ENCODE measurements around the gene ZNF76. TPM values are rescaled to one million over a fixed set of nuclear protein-coding genes. Genes with fewer than 3 reads are reported as not detected.
A peak's percentile ranks its signal among the peaks of the same experiment; 100 is the strongest.

Gene ZNF76
- total RNA-seq, 2 experiments from 2014 or later = 35.2 to 38.5 TPM

- CTCF ChIA-PET = interaction anchor here (0.7 to 6.0 kb wide), 15 partner anchors 9 to 351 kb away, joined by 3 to 58 read pairs (median 13); partner anchors contain the start of genes ANKS1A, TAF11 and ZNF76
- Mint-ChIP-seq H3K4me3 (no peak overlapping the region), H3K36me3 (no peaks in the 10 kb centered on the region), H3K27ac (no peak overlapping the region), H3K27me3 (no peaks in the 10 kb centered on the region), H3K4me1 (ENCODE audit: low read depth) (no peaks in the 10 kb centered on the region), H3K9me3 (no peaks in the 10 kb centered on the region)
- intact Hi-C loops (cut with micrococcal nuclease) = no loop called here
- DNase-seq = no peak
- POLR2A ChIA-PET = no interaction called here
Observed at GRCh38 chr6:35239581-35239980, 20.0 kb upstream of the ZNF76 start.

GRCh38 chr6:35240838-35241801 is 18.4 kb upstream of the ZNF76 start:
- POLR2A ChIA-PET = no interaction called here
- Mint-ChIP-seq H3K27ac (no peak overlapping the region), H3K27me3 (no peaks in the 10 kb centered on the region), H3K4me1 (ENCODE audit: low read depth) (no peaks in the 10 kb centered on the region), H3K36me3 (no peaks in the 10 kb centered on the region), H3K4me3 (no peak overlapping the region), H3K9me3 (no peaks in the 10 kb centered on the region)
- CTCF ChIA-PET = interaction anchor here (0.5 to 6.0 kb wide), 45 partner anchors 8 to 1502 kb away, joined by 3 to 58 read pairs (median 4); partner anchors contain the start of genes ANKS1A, TAF11 and ZNF76
- peak; percentile 84 for DNase-seq
- intact Hi-C loops (cut with micrococcal nuclease) = loop anchor here (1.0 to 2.0 kb wide), 2 partner anchors 93 to 254 kb away; no protein-coding TSS in a partner anchor

DNA sequence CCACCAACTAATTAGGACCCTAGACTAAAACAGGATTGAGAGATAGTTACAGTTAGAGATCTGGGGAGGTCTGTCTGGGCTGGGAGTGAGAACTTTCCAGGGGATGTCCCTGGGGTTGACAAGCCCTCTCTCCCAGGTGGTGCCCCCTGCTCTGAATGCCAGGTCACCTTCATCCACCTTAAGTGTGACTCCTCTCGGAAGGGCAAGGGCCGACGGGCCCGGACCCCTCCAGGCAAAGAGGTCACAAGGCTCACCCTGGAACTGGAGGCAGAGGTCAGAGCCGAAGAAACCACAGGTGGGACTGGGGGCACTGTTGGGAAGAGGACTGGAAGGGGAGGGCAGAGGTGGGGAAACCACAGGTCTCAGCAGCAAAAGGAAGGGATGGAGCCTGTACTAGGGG is 17.0 kb upstream of the ZNF76 start:
- CTCF ChIA-PET = interaction anchor here (0.9 to 6.0 kb wide), 9 partner anchors 15 to 256 kb away, joined by 3 to 58 read pairs (median 19); partner anchors contain the start of gene ZNF76
- intact Hi-C loops (cut with micrococcal nuclease) = no loop called here
- Mint-ChIP-seq H3K36me3 (no peaks in the 10 kb centered on the region), H3K27ac (no peak overlapping the region), H3K27me3 (no peaks in the 10 kb centered on the region), H3K4me3 (no peak overlapping the region), H3K9me3 (no peaks in the 10 kb centered on the region), H3K4me1 (ENCODE audit: low read depth) (no peaks in the 10 kb centered on the region)
- DNase-seq = no peak
- POLR2A ChIA-PET = no interaction called here

GRCh38 chr6:35242906-35243305 is 16.6 kb upstream of the ZNF76 start:
- no peak for DNase-seq
- no peaks in the 10 kb centered on the region for H3K27me3 Mint-ChIP-seq
- ChIA-PET POLR2A (no interaction called here), CTCF (interaction anchor here (0.8 to 6.0 kb wide), 5 partner anchors 14 to 256 kb away, joined by 3 to 58 read pairs (median 34); partner anchors contain the start of gene ZNF76)
- no peak overlapping the region for H3K27ac Mint-ChIP-seq
- peaks cover 4% of the 10 kb centered on the region for H3K4me1 Mint-ChIP-seq (ENCODE audit: low read depth)
- H3K9me3 Mint-ChIP-seq = no peaks in the 10 kb centered on the region
- no peak overlapping the region for H3K4me3 Mint-ChIP-seq
- intact Hi-C loops (cut with micrococcal nuclease) = no loop called here
- H3K36me3 Mint-ChIP-seq = no peaks in the 10 kb centered on the region

DNA sequence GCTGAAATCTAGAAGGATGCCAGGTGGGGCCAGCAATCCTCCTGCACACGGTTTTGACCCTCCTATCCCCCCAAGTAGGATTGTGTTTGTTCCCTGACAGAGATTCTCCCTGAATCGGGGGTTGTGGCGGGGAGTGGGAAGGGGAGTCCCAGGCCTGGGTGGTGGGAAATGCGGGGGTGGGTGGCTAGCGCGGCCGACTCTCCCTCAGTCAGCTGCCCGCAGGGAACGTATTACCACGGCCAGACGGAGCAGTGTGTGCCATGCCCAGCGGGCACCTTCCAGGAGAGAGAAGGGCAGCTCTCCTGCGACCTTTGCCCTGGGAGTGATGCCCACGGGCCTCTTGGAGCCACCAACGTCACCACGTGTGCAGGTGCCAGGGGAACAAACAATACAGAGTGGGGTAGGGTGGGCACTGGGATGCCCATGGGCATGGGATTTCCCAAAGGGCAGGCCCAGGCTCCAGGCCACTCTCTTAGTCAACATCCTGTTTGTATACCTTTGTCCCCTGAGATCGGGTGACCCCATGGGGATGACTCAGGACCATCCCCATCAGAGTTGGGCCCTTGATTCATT is 16.1 kb upstream of the ZNF76 start:
- H3K4me3 Mint-ChIP-seq = no peak overlapping the region
- DNase-seq = no peak
- CTCF ChIA-PET = interaction anchor here (0.8 to 6.0 kb wide), 4 partner anchors 14 to 97 kb away, joined by 3 to 55 read pairs (median 18); partner anchors contain the start of gene ZNF76
- H3K27me3 Mint-ChIP-seq = no peaks in the 10 kb centered on the region
- H3K9me3 Mint-ChIP-seq = no peaks in the 10 kb centered on the region
- no peaks in the 10 kb centered on the region for H3K36me3 Mint-ChIP-seq
- POLR2A ChIA-PET = no interaction called here
- no peak overlapping the region for H3K27ac Mint-ChIP-seq
- intact Hi-C loops (cut with micrococcal nuclease) = no loop called here
- H3K4me1 Mint-ChIP-seq (ENCODE audit: low read depth) = peaks cover 10% of the 10 kb centered on the region

GRCh38 chr6:35244551-35244950 is 15.0 kb upstream of the ZNF76 start:
- no peak for DNase-seq
- Mint-ChIP-seq H3K36me3 (no peaks in the 10 kb centered on the region), H3K27me3 (no peaks in the 10 kb centered on the region), H3K27ac (no peak overlapping the region), H3K9me3 (no peaks in the 10 kb centered on the region), H3K4me3 (no peak overlapping the region), H3K4me1 (ENCODE audit: low read depth) (peaks cover 14% of the 10 kb centered on the region)
- POLR2A ChIA-PET = no interaction called here
- CTCF ChIA-PET = interaction anchor here (2.9 kb wide), 1 partner anchor 257 kb away, joined by 11 read pairs; no protein-coding TSS in a partner anchor
- intact Hi-C loops (cut with micrococcal nuclease) = no loop called here

DNA sequence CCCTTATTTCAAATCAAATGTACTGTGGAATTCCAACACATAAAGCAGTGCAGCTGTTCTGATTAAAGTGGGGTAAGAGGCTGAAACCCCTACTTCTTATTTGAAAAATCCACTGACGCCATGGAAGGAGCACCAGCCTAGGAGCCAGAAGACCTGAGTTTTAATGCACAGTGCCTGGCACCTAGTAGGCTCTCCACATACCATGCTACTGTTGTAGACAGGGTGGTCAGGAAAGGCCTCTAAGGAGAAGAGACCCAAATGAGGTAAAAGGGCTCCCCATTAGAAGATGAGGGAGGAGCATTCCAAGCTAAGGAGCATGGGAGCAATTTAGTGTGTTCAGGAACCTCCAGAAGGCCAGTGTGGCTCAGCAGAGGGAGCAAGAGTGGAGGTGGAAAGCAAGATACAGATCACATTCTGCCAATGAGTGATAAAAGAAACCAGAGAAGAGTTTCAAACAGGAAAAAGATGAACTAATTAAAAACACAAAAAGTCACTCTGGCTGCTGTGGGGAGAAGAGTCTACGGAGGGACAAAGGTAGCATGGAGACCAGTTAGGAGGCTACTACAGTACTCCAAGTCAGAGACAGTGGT is 11.8 kb upstream of the ZNF76 start:
- Mint-ChIP-seq H3K36me3 (no peaks in the 10 kb centered on the region), H3K27me3 (no peaks in the 10 kb centered on the region), H3K4me3 (peak overlapping the region; percentile 4), H3K4me1 (ENCODE audit: low read depth) (peaks cover 14% of the 10 kb centered on the region), H3K27ac (peak overlapping the region; percentile 16), H3K9me3 (no peaks in the 10 kb centered on the region)
- peak; percentile 24 for DNase-seq
- intact Hi-C loops (cut with micrococcal nuclease) = no loop called here
- ChIA-PET CTCF (no interaction called here), POLR2A (no interaction called here)

GRCh38 chr6:35248300-35248699 is 11.2 kb upstream of the ZNF76 start:
- H3K36me3 Mint-ChIP-seq = no peaks in the 10 kb centered on the region
- ChIA-PET CTCF (interaction anchor here (1.2 kb wide), 1 partner anchor 8 kb away, joined by 5 read pairs; no protein-coding TSS in a partner anchor), POLR2A (interaction anchor here (0.9 to 1.4 kb wide), 2 partner anchors 9 to 10 kb away, joined by 5 to 6 read pairs; no protein-coding TSS in a partner anchor)
- intact Hi-C loops (cut with micrococcal nuclease) = no loop called here
- H3K9me3 Mint-ChIP-seq = no peaks in the 10 kb centered on the region
- peak overlapping the region; percentile 16 for H3K27ac Mint-ChIP-seq
- no peaks in the 10 kb centered on the region for H3K27me3 Mint-ChIP-seq
- H3K4me3 Mint-ChIP-seq = peak overlapping the region; percentile 4
- H3K4me1 Mint-ChIP-seq (ENCODE audit: low read depth) = peaks cover 14% of the 10 kb centered on the region
- DNase-seq = peak; percentile 26

- Mint-ChIP-seq H3K27ac (no peak overlapping the region), H3K36me3 (no peaks in the 10 kb centered on the region), H3K4me3 (no peak overlapping the region), H3K9me3 (no peaks in the 10 kb centered on the region), H3K4me1 (ENCODE audit: low read depth) (peaks cover 14% of the 10 kb centered on the region), H3K27me3 (no peaks in the 10 kb centered on the region)
- intact Hi-C loops (cut with micrococcal nuclease) = no loop called here
- POLR2A ChIA-PET = interaction anchor here (0.9 to 1.4 kb wide), 2 partner anchors 8 to 10 kb away, joined by 5 to 6 read pairs; no protein-coding TSS in a partner anchor
- CTCF ChIA-PET = interaction anchor here (0.6 to 1.2 kb wide), 2 partner anchors 8 to 1085 kb away, joined by 3 to 5 read pairs; no protein-coding TSS in a partner anchor
- DNase-seq = no peak
Observed at GRCh38 chr6:35248965-35249364, 10.6 kb upstream of the ZNF76 start.

- intact Hi-C loops (cut with micrococcal nuclease) = no loop called here
- ChIA-PET CTCF (interaction anchor here (1.0 to 1.2 kb wide), 2 partner anchors 11 to 12 kb away, joined by 3 read pairs; no protein-coding TSS in a partner anchor), POLR2A (no interaction called here)
- no peak overlapping the region for H3K27ac Mint-ChIP-seq
- H3K36me3 Mint-ChIP-seq = no peaks in the 10 kb centered on the region
- H3K4me3 Mint-ChIP-seq = no peak overlapping the region
- H3K27me3 Mint-ChIP-seq = no peaks in the 10 kb centered on the region
- H3K9me3 Mint-ChIP-seq = no peaks in the 10 kb centered on the region
- H3K4me1 Mint-ChIP-seq (ENCODE audit: low read depth) = peaks cover 14% of the 10 kb centered on the region
- no peak for DNase-seq
Observed at GRCh38 chr6:35251949-35252348, 7.6 kb upstream of the ZNF76 start.

DNA sequence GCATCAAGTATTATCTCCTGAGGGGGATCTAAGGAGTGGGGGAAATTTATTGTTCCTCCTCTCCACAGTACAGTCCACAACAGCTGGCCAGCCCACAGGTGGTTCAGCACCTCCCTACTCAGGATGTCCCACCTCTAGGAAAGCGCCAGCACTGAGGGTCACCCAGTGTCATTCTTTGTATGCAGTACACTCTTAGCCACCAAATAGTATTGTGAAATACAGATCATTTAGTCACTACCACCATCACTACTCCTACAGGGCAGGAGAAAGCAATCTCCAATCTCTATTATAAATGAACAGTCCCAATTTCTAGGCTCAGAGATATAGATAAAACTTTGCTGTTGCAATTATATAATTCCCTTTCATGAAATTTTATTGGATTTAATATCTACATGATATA is 6.3 kb upstream of the ZNF76 start:
- intact Hi-C loops (cut with micrococcal nuclease) = no loop called here

More for the DNA sequence above, 6.3 kb upstream of the ZNF76 start:
- H3K4me1 Mint-ChIP-seq (ENCODE audit: low read depth) = peaks cover 6% of the 10 kb centered on the region
- CTCF ChIA-PET = interaction anchor here (0.8 kb wide), 1 partner anchor 1055 kb away, joined by 3 read pairs; no protein-coding TSS in a partner anchor
- no peaks in the 10 kb centered on the region for H3K36me3 Mint-ChIP-seq
- no peak for DNase-seq
- H3K27ac Mint-ChIP-seq = no peak overlapping the region
- POLR2A ChIA-PET = no interaction called here
- no peaks in the 10 kb centered on the region for H3K27me3 Mint-ChIP-seq
- H3K9me3 Mint-ChIP-seq = no peaks in the 10 kb centered on the region
- H3K4me3 Mint-ChIP-seq = no peak overlapping the region

Measured in activated CD4-positive, alpha-beta memory T cell treated with anti-CD3 and anti-CD28 coated beads for 36 hours (primary cell).